ENCODE results near the gene CCHCR1. TPM values are rescaled to one million over a fixed set of nuclear protein-coding genes. Genes with fewer than 3 reads are reported as not detected.

CCHCR1 gene
- total RNA-seq, 1 experiment from 2014 or later = 45.5 TPM

DNA sequence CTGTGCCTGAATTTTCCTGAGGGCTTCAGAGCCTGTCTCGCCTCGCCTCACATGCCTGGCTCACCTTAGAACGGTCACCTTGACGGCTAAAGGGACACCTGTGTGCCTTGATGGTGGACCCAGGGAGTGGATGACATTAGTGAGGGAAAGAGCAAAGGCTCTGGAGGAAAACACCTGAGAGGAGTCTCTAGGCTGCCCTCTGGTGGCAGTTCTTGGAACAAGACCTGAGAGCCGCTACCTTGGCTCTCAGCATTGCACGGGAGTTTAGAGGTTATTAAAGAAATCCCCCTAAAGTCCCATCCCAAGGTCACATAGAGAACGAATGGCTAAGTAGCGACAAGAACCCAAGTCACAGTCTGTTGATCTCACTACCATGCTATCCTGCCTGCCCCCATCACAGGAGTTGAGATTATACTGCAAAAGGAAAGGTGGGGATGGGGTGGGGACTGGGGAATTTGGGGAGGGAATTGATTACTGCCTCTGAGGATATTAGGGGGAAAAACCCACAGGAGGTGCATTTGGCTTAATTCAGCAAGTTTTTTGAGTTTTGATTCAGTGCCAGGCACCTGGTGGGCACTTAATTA, 29.4 kb downstream of the CCHCR1 start:
- H3K79me2 ChIP-seq (ENCODE audit: insufficient read depth, low read length) = no peaks in the 10 kb centered on the region
- H2AFZ ChIP-seq (ENCODE audit: low read length) = no peak overlapping the region
- H2BK5ac ChIP-seq (ENCODE audit: insufficient read length, low read length) = no peak overlapping the region
- no peak overlapping the region for H2BK120ac ChIP-seq (ENCODE audit: low read depth, low read length, poor library complexity, severe bottlenecking)
- no CpG with 5 or more reads among the region's 8 CpGs for WGBS (ENCODE audit: extremely low coverage, insufficient read length, low lambda C conversion rate)
- no peak overlapping the region for H3K4ac ChIP-seq (ENCODE audit: low read depth, low read length)
- no peaks in the 10 kb centered on the region for H3K36me3 Mint-ChIP-seq (ENCODE audit: insufficient read depth in 1 of 3, low read depth in 3 of 3)
- no peak overlapping the region for H3K18ac ChIP-seq (ENCODE audit: insufficient read length, low read depth, low read length)
- H3K79me1 ChIP-seq (ENCODE audit: insufficient read depth, low read depth, low read length, poor library complexity, severe bottlenecking) = no peaks in the 10 kb centered on the region
- peak overlapping the region in 1 of 3 experiments; percentile 18; a peak in 1 of 7 replicates for H3K27ac Mint-ChIP-seq
- no peaks in the 10 kb centered on the region for H3K4me1 ChIP-seq (ENCODE audit: insufficient read depth, low read length)
- H3K9me3 Mint-ChIP-seq = no peaks in the 10 kb centered on the region; a peak in 1 of 5 replicates
- H3K14ac ChIP-seq (ENCODE audit: insufficient read depth, low read length) = no peak overlapping the region
- DNase-seq = peak; percentile 79
- H2AK5ac ChIP-seq (ENCODE audit: insufficient read length, low read length) = no peak overlapping the region
- no peak overlapping the region for H4K5ac ChIP-seq (ENCODE audit: insufficient read length, low read depth, low read length)
- H3K23me2 ChIP-seq (ENCODE audit: insufficient read length, low read depth, low read length, poor library complexity, severe bottlenecking) = no peaks in the 10 kb centered on the region
- no peak overlapping the region for H3K27ac ChIP-seq (ENCODE audit: insufficient read length, low read depth, low read length)
- no peak overlapping the region for H3K23ac ChIP-seq (ENCODE audit: insufficient read length, low read depth, low read length)
- no peak overlapping the region for H4K91ac ChIP-seq (ENCODE audit: insufficient read length, low read depth, low read length)
- no peaks in the 10 kb centered on the region for H3K9me3 ChIP-seq (ENCODE audit: control insufficient read depth, low read depth, low read length)
- no peak overlapping the region for H3K4me2 ChIP-seq (ENCODE audit: insufficient read depth, insufficient read length, low read length)
- TF ChIP-seq CTCF (conservative IDR thresholded peaks at IDR 0.05) = peak; percentile 87
- no peaks in the 10 kb centered on the region for H3K27me3 ChIP-seq (ENCODE audit: insufficient read depth, low read length)
- peaks cover 42 to 50% of the 10 kb centered on the region in 2 experiments for H3K4me1 Mint-ChIP-seq
- H3T11ph ChIP-seq (ENCODE audit: low read length) = no peak overlapping the region
- no peak overlapping the region for H4K8ac ChIP-seq (replicated peaks; ENCODE audit: insufficient read length, low read depth, low read length)
- no peak overlapping the region for H2BK15ac ChIP-seq (ENCODE audit: low read depth, low read length)
- H2BK20ac ChIP-seq (ENCODE audit: low read depth, low read length, poor library complexity, severe bottlenecking) = no peak overlapping the region
- H3K27me3 Mint-ChIP-seq (ENCODE audit: low read depth) = peaks cover 13% of the 10 kb centered on the region
- H3K9ac ChIP-seq (ENCODE audit: extremely low read depth, insufficient read length, low read length) = no peak overlapping the region
- H3K56ac ChIP-seq (ENCODE audit: insufficient read length, low read depth, low read length) = no peak overlapping the region
- no peaks in the 10 kb centered on the region for H4K20me1 ChIP-seq (ENCODE audit: control insufficient read depth, insufficient read depth, insufficient read length)
- H2BK12ac ChIP-seq (ENCODE audit: insufficient read length, low read depth, low read length) = no peak overlapping the region
- H3K4me3 Mint-ChIP-seq = no peak overlapping the region
